Stimulated activated naive B cell treated with anti-CD40 and anti-IgM and Interleukin-4, amounts not matched to agents 10 μg/mL and 1 μg/mL and 100 μg/mL, for 72 hours (primary cell): ENCODE measurements around the gene SHISAL1.

ENCODE experiments used
- ATAC-seq, 2 donors: fragments of 150-1000 bp; cut with Tn5 transposase; replicated peaks; 2 replicates each; pipeline ENCODE4 v1.10.0; 2021; ENCODE audit warnings: moderate library complexity in 1 of 2
- DNase-seq: peaks from one replicate; pipeline ENCODE4 v3.0.0; 2021
- H3K27ac Mint-ChIP-seq: one replicate; pipeline ENCODE4 v1.8.0; 2022; ENCODE audit warnings: mild to moderate bottlenecking, mixed read lengths
- H3K27me3 Mint-ChIP-seq, 2 donors: one replicate each; pipeline ENCODE4 v1.8.0; 2022; ENCODE audit warnings: mixed read lengths in 2 of 2
- H3K36me3 Mint-ChIP-seq, 2 donors: one replicate each; pipeline ENCODE4 v1.8.0; 2022; ENCODE audit warnings: mixed read lengths in 2 of 2, mild to moderate bottlenecking in 1 of 2
- H3K4me1 Mint-ChIP-seq, 2 donors: one replicate each; pipeline ENCODE4 v1.8.0; 2022; ENCODE audit warnings: mixed read lengths in 2 of 2, mild to moderate bottlenecking in 1 of 2
- H3K4me3 Mint-ChIP-seq, 2 donors: one replicate each; pipeline ENCODE4 v1.8.0; 2022; ENCODE audit warnings: mild to moderate bottlenecking in 2 of 2, mixed read lengths in 2 of 2, moderate library complexity in 1 of 2
- H3K9me3 Mint-ChIP-seq, 2 donors: one replicate each; pipeline ENCODE4 v1.8.0; 2022; ENCODE audit warnings: mixed read lengths in 2 of 2, mild to moderate bottlenecking in 1 of 2

Gene SHISAL1

GRCh38 chr22:44266796-44267760 lies 45.7 kb downstream of the SHISAL1 start:
- no peaks in the 10 kb centered on the region for H3K4me1 Mint-ChIP-seq
- ATAC-seq (no peak), DNase-seq (no peak)
- H3K27ac Mint-ChIP-seq: no peak overlapping the region
- H3K27me3 Mint-ChIP-seq: peaks cover 14 to 24% of the 10 kb centered on the region in 2 donors
- no peaks in the 10 kb centered on the region for H3K9me3 Mint-ChIP-seq
- no peak overlapping the region for H3K4me3 Mint-ChIP-seq
- H3K36me3 Mint-ChIP-seq: no peaks in the 10 kb centered on the region

- Mint-ChIP-seq H3K36me3 (no peaks in the 10 kb centered on the region), H3K9me3 (no peaks in the 10 kb centered on the region), H3K4me3 (no peak overlapping the region), H3K4me1 (no peaks in the 10 kb centered on the region), H3K27me3 (peaks cover 17 to 25% of the 10 kb centered on the region in 2 donors), H3K27ac (no peak overlapping the region)
- DNase-seq (no peak), ATAC-seq (no peak)
Observed at GRCh38 chr22:44263547-44263946, 49.2 kb downstream of the SHISAL1 start.

GRCh38 chr22:44261861-44262595 lies 50.7 kb downstream of the SHISAL1 start:
- Mint-ChIP-seq H3K36me3 (no peaks in the 10 kb centered on the region), H3K27me3 (peaks cover 12 to 20% of the 10 kb centered on the region in 2 donors), H3K4me3 (no peak overlapping the region), H3K9me3 (no peaks in the 10 kb centered on the region), H3K4me1 (no peaks in the 10 kb centered on the region), H3K27ac (no peak overlapping the region)
- no peak for ATAC-seq
- no peak for DNase-seq

- no peak for DNase-seq
- H3K27me3 Mint-ChIP-seq: peaks cover 17 to 25% of the 10 kb centered on the region in 2 donors
- H3K9me3 Mint-ChIP-seq: no peaks in the 10 kb centered on the region
- no peaks in the 10 kb centered on the region for H3K4me1 Mint-ChIP-seq
- ATAC-seq: no peak
- no peaks in the 10 kb centered on the region for H3K36me3 Mint-ChIP-seq
- no peak overlapping the region for H3K27ac Mint-ChIP-seq
- no peak overlapping the region for H3K4me3 Mint-ChIP-seq
Observed at GRCh38 chr22:44261164-44261860, 51.4 kb downstream of the SHISAL1 start.

- ATAC-seq (no peak), DNase-seq (no peak)
- Mint-ChIP-seq H3K4me1 (no peaks in the 10 kb centered on the region), H3K4me3 (no peak overlapping the region), H3K27me3 (peaks cover 20 to 30% of the 10 kb centered on the region in 2 donors), H3K9me3 (no peaks in the 10 kb centered on the region), H3K27ac (no peak overlapping the region), H3K36me3 (no peaks in the 10 kb centered on the region)
Observed at GRCh38 chr22:44260216-44261035, 52.3 kb downstream of the SHISAL1 start.

- no peak overlapping the region for H3K4me3 Mint-ChIP-seq
- H3K4me1 Mint-ChIP-seq: no peaks in the 10 kb centered on the region
- peaks cover 23 to 38% of the 10 kb centered on the region in 2 donors for H3K27me3 Mint-ChIP-seq
- no peaks in the 10 kb centered on the region for H3K9me3 Mint-ChIP-seq
- H3K36me3 Mint-ChIP-seq: no peaks in the 10 kb centered on the region
- DNase-seq: no peak
- no peak overlapping the region for H3K27ac Mint-ChIP-seq
- no peak for ATAC-seq
Observed at GRCh38 chr22:44259366-44260215, 53.2 kb downstream of the SHISAL1 start.

GRCh38 chr22:44256556-44257485 lies 55.9 kb downstream of the SHISAL1 start:
- ATAC-seq (no peak), DNase-seq (no peak)
- H3K36me3 Mint-ChIP-seq: peaks cover 0 to 2% of the 10 kb centered on the region in 2 donors
- H3K4me3 Mint-ChIP-seq: no peak overlapping the region
- no peak overlapping the region for H3K27ac Mint-ChIP-seq
- H3K27me3 Mint-ChIP-seq: peaks cover 24 to 46% of the 10 kb centered on the region in 2 donors
- H3K9me3 Mint-ChIP-seq: no peaks in the 10 kb centered on the region
- no peaks in the 10 kb centered on the region for H3K4me1 Mint-ChIP-seq

GRCh38 chr22:44256085-44256484 lies 56.7 kb downstream of the SHISAL1 start:
- H3K4me3 Mint-ChIP-seq: no peak overlapping the region
- H3K27ac Mint-ChIP-seq: no peak overlapping the region
- ATAC-seq (no peak), DNase-seq (no peak)
- no peaks in the 10 kb centered on the region for H3K9me3 Mint-ChIP-seq
- H3K36me3 Mint-ChIP-seq: peaks cover 0 to 2% of the 10 kb centered on the region in 2 donors
- H3K4me1 Mint-ChIP-seq: no peaks in the 10 kb centered on the region
- H3K27me3 Mint-ChIP-seq: peaks cover 24 to 54% of the 10 kb centered on the region in 2 donors

GRCh38 chr22:44254811-44255210 lies 57.9 kb downstream of the SHISAL1 start:
- no peak for DNase-seq
- Mint-ChIP-seq H3K27me3 (peaks cover 24 to 63% of the 10 kb centered on the region in 2 donors), H3K27ac (no peak overlapping the region), H3K9me3 (peaks cover 2% of the 10 kb centered on the region in 2 donors), H3K4me1 (no peaks in the 10 kb centered on the region), H3K4me3 (no peak overlapping the region), H3K36me3 (peaks cover under 1 to 2% of the 10 kb centered on the region in 2 donors)
- no peak for ATAC-seq

- Mint-ChIP-seq H3K27ac (no peak overlapping the region), H3K4me1 (no peaks in the 10 kb centered on the region), H3K27me3 (peaks cover 24 to 52% of the 10 kb centered on the region in 2 donors), H3K9me3 (peaks cover 6 to 9% of the 10 kb centered on the region in 2 donors), H3K4me3 (no peak overlapping the region), H3K36me3 (peaks cover 2 to 4% of the 10 kb centered on the region in 2 donors)
- no peak for DNase-seq
- no peak for ATAC-seq
Observed at GRCh38 chr22:44249376-44250147, 63.2 kb downstream of the SHISAL1 start.

GRCh38 chr22:44248926-44249325 lies 63.8 kb downstream of the SHISAL1 start:
- Mint-ChIP-seq H3K4me3 (no peak overlapping the region), H3K36me3 (peaks cover 2 to 4% of the 10 kb centered on the region in 2 donors), H3K4me1 (no peaks in the 10 kb centered on the region), H3K27me3 (peaks cover 29 to 58% of the 10 kb centered on the region in 2 donors), H3K9me3 (peaks cover 6 to 9% of the 10 kb centered on the region in 2 donors), H3K27ac (no peak overlapping the region)
- DNase-seq (no peak), ATAC-seq (no peak)
